GM10248 (cell line): ENCODE measurements around the gene ALG2.

Experiments
- CTCF ChIA-PET: fragments of 300-600 bp; sonication (Branson Sonifier 250); formaldehyde crosslinking; extraction: SDS; loops from one replicate; lab custom pipeline; 2021; ENCODE audit warnings: antibody characterized with exemption; lab: Yijun Ruan, JAX
- POLR2A ChIA-PET: fragments of 350-650 bp; sonication (Branson Sonifier 250); formaldehyde crosslinking; extraction: SDS; loops from one replicate; lab custom pipeline; 2020; ENCODE audit warnings: antibody characterized with exemption; lab: Yijun Ruan, JAX
- DNase-seq: peaks from one replicate; pipeline ENCODE4 v3.0.0; 2012; ENCODE audit errors: extremely low spot score
- TF ChIP-seq, protein P1 (sequence below): IDR thresholded peaks from 2 replicates; pipeline ENCODE4 v1.5.1; 2012; ENCODE audit warnings: mild to moderate bottlenecking, low read depth; ENCODE audit errors: extremely low read depth, missing control alignments, control extremely low read depth

ALG2 gene

DNA sequence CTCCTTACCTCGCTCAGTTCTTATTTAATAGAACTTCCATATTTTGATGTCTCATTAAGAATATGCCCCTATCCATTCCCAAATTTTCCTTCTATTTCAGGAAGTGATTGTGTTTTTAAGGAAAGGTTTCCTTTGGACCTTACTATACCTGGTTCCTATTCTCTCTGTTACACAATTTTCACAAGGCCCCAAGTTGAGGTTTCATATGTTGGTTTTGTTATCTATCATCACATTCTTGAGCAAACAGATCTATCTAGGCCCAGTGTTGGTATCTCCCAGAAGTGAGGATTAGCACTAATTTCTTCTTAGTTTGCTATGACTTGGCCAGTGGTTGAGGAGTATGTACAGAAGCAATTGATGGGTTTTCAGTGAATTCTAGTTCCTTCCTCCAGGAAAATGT lies 41.5 kb downstream of the ALG2 start:
- TF ChIP-seq, protein P1, sequence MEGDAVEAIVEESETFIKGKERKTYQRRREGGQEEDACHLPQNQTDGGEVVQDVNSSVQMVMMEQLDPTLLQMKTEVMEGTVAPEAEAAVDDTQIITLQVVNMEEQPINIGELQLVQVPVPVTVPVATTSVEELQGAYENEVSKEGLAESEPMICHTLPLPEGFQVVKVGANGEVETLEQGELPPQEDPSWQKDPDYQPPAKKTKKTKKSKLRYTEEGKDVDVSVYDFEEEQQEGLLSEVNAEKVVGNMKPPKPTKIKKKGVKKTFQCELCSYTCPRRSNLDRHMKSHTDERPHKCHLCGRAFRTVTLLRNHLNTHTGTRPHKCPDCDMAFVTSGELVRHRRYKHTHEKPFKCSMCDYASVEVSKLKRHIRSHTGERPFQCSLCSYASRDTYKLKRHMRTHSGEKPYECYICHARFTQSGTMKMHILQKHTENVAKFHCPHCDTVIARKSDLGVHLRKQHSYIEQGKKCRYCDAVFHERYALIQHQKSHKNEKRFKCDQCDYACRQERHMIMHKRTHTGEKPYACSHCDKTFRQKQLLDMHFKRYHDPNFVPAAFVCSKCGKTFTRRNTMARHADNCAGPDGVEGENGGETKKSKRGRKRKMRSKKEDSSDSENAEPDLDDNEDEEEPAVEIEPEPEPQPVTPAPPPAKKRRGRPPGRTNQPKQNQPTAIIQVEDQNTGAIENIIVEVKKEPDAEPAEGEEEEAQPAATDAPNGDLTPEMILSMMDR: no peak
- CTCF ChIA-PET: interaction anchor here (1.1 kb wide), 1 partner anchor 17 kb away, joined by 3 read pairs; no protein-coding TSS in a partner anchor
- POLR2A ChIA-PET: no interaction called here
- peak; percentile 65 for DNase-seq

GRCh38 chr9:99178912-99179872 lies 42.5 kb downstream of the ALG2 start:
- ChIA-PET POLR2A (interaction anchor here (0.6 kb wide), 1 partner anchor 834 kb away, joined by 3 read pairs; no protein-coding TSS in a partner anchor), CTCF (interaction anchor here (1.1 to 1.8 kb wide), 3 partner anchors 15 to 204 kb away, joined by 3 to 6 read pairs (median 5); no protein-coding TSS in a partner anchor)
- TF ChIP-seq, protein P1: no peak
- no peak for DNase-seq

- TF ChIP-seq, protein P1: no peak
- DNase-seq: no peak
- CTCF ChIA-PET: interaction anchor here (0.9 to 1.8 kb wide), 2 partner anchors 15 to 203 kb away, joined by 4 to 5 read pairs; no protein-coding TSS in a partner anchor
- POLR2A ChIA-PET: no interaction called here
Observed at GRCh38 chr9:99177576-99178366, 44.0 kb downstream of the ALG2 start.

DNA sequence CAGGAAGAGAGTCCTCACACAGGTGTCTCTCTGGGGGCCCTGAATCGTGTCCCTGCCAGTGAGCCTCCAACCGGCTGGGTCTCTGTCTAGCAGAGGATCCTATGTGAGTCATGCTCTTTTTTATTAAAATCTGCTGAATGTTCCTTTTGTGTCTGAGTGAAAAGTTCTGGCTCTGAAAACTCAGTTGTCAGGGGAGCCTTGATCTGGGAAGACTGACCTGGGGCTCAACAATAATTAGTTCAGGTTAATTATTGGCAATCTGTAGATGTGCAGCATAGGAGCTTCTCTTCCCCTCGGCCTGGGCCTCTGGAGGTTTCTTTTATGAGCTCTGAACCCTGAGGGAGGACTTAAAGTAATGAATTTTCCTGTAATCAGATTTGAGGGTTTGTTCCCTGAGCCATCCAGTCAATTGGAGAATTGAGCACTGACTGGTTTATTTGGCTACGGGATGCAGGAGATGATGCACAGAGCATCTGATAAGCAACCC lies 45.2 kb downstream of the ALG2 start:
- no peak for DNase-seq
- ChIA-PET CTCF (interaction anchor here (0.7 to 2.0 kb wide), 5 partner anchors 8 to 13 kb away, joined by 3 to 7 read pairs (median 5); no protein-coding TSS in a partner anchor), POLR2A (no interaction called here)
- TF ChIP-seq, protein P1: no peak

- POLR2A ChIA-PET: no interaction called here
- TF ChIP-seq, protein P1: no peak
- peak; percentile 48 for DNase-seq
- CTCF ChIA-PET: interaction anchor here (0.8 to 5.3 kb wide), 6 partner anchors 9 to 58 kb away, joined by 3 to 46 read pairs (median 8); no protein-coding TSS in a partner anchor
Observed at GRCh38 chr9:99173570-99174504, 47.9 kb downstream of the ALG2 start.
